H9 (cell line): Measurements from ENCODE around the gene SGIP1. TPM values are rescaled to one million over a fixed set of nuclear protein-coding genes. Genes with fewer than 3 reads are reported as not detected.
A peak's percentile ranks its signal among the peaks of the same experiment; 100 is the strongest.

Experiments used
- DNase-seq: peaks from one replicate; pipeline ENCODE4 v3.0.0-alpha.2; 2017
- H2AFZ ChIP-seq: one replicate; pipeline ENCODE4 v1.6.1; 2013; ENCODE audit warnings: mild to moderate bottlenecking, low read length, control low read depth, moderate library complexity
- H2AK5ac ChIP-seq: 2 replicates; pipeline ENCODE4 v1.6.1; 2013; ENCODE audit warnings: low read length, control low read depth, mixed read lengths; ENCODE audit not compliant: insufficient read length
- H2BK120ac ChIP-seq: one replicate; pipeline ENCODE4 v1.6.1; 2013; ENCODE audit warnings: low read depth, mild to moderate bottlenecking, low read length, control low read depth, inconsistent platforms; ENCODE audit not compliant: poor library complexity, severe bottlenecking
- H2BK12ac ChIP-seq: 2 replicates; pipeline ENCODE4 v1.6.1; 2013; ENCODE audit warnings: low read length, control low read depth, mixed read lengths, low read depth; ENCODE audit not compliant: insufficient read length
- H2BK15ac ChIP-seq: 2 replicates; pipeline ENCODE4 v1.6.1; 2013; ENCODE audit warnings: low read depth, low read length, control low read depth
- H2BK20ac ChIP-seq: one replicate; pipeline ENCODE4 v1.6.1; 2013; ENCODE audit warnings: low read depth, mild to moderate bottlenecking, low read length, control low read depth, inconsistent platforms; ENCODE audit not compliant: poor library complexity, severe bottlenecking
- H2BK5ac ChIP-seq: 2 replicates; pipeline ENCODE4 v1.6.1; 2013; ENCODE audit warnings: low read length, control low read depth, mixed read lengths; ENCODE audit not compliant: insufficient read length
- H3K14ac ChIP-seq: 2 replicates; pipeline ENCODE4 v1.6.1; 2013; ENCODE audit warnings: low read length, control low read depth; ENCODE audit not compliant: insufficient read depth
- H3K18ac ChIP-seq: 2 replicates; pipeline ENCODE4 v1.6.1; 2013; ENCODE audit warnings: low read depth, mild to moderate bottlenecking, mixed read lengths, low read length, control low read depth; ENCODE audit not compliant: insufficient read length
- H3K23ac ChIP-seq: 2 replicates; pipeline ENCODE4 v1.6.1; 2013; ENCODE audit warnings: low read length, control low read depth, mixed read lengths, low read depth; ENCODE audit not compliant: insufficient read length
- H3K23me2 ChIP-seq: 2 replicates; pipeline ENCODE4 v1.6.1; 2013; ENCODE audit warnings: low read depth, mild to moderate bottlenecking, mixed read lengths, low read length, control low read depth; ENCODE audit not compliant: insufficient read length, poor library complexity, severe bottlenecking
- H3K27ac ChIP-seq: 2 replicates; pipeline ENCODE4 v1.5.1; 2013; ENCODE audit warnings: low read length, control low read depth, mixed read lengths, low read depth; ENCODE audit not compliant: insufficient read length
- H3K27me3 ChIP-seq: 2 replicates; pipeline ENCODE4 v1.6.1; 2013; ENCODE audit warnings: low read length, control low read depth, inconsistent platforms; ENCODE audit not compliant: insufficient read depth
- H3K4ac ChIP-seq: 2 replicates; pipeline ENCODE4 v1.6.1; 2013; ENCODE audit warnings: low read depth, mild to moderate bottlenecking, control low read depth, inconsistent platforms, low read length, moderate library complexity
- H3K4me1 ChIP-seq: 2 replicates; pipeline ENCODE4 v1.6.1; 2013; ENCODE audit warnings: low read length, control low read depth, inconsistent platforms; ENCODE audit not compliant: insufficient read depth
- H3K4me2 ChIP-seq: 2 replicates; pipeline ENCODE4 v1.6.1; 2013; ENCODE audit warnings: low read length, control low read depth, mixed read lengths; ENCODE audit not compliant: insufficient read length, insufficient read depth
- H3K56ac ChIP-seq: 2 replicates; pipeline ENCODE4 v1.6.1; 2013; ENCODE audit warnings: low read depth, mild to moderate bottlenecking, mixed read lengths, low read length, control low read depth; ENCODE audit not compliant: insufficient read length
- H3K79me1 ChIP-seq: 2 replicates; pipeline ENCODE4 v1.6.1; 2013; ENCODE audit warnings: low read depth, mild to moderate bottlenecking, moderate library complexity, low read length, control low read depth, inconsistent platforms; ENCODE audit not compliant: insufficient read depth, poor library complexity, severe bottlenecking
- H3K79me2 ChIP-seq: 2 replicates; pipeline ENCODE4 v1.6.1; 2013; ENCODE audit warnings: low read length, control low read depth, inconsistent platforms; ENCODE audit not compliant: insufficient read depth
- H3K9ac ChIP-seq: 2 replicates; pipeline ENCODE4 v1.6.1; 2013; ENCODE audit warnings: low read length, control low read depth, mixed read lengths; ENCODE audit not compliant: insufficient read length; ENCODE audit errors: extremely low read depth
- H3K9me3 ChIP-seq: one replicate; pipeline ENCODE4 v1.6.1; 2013; ENCODE audit warnings: low read depth, low read length, inconsistent platforms; ENCODE audit not compliant: control insufficient read depth
- H3T11ph ChIP-seq: one replicate; pipeline ENCODE4 v1.6.1; 2013; ENCODE audit warnings: mild to moderate bottlenecking, low read length, control low read depth, inconsistent platforms
- H4K20me1 ChIP-seq: one replicate; pipeline ENCODE4 v1.6.1; 2013; ENCODE audit not compliant: control insufficient read depth, insufficient read length, insufficient read depth
- H4K5ac ChIP-seq: 2 replicates; pipeline ENCODE4 v1.6.1; 2013; ENCODE audit warnings: low read depth, mild to moderate bottlenecking, mixed read lengths, low read length, control low read depth; ENCODE audit not compliant: insufficient read length
- H4K8ac ChIP-seq: replicated peaks from 2 replicates; pipeline ENCODE4 v1.6.1; 2013; ENCODE audit warnings: low read length, control low read depth, mixed read lengths, low read depth; ENCODE audit not compliant: insufficient read length
- H4K91ac ChIP-seq: 2 replicates; pipeline ENCODE4 v1.6.1; 2013; ENCODE audit warnings: low read depth, mild to moderate bottlenecking, moderate library complexity, mixed read lengths, low read length, control low read depth; ENCODE audit not compliant: insufficient read length
- H3K27ac Mint-ChIP-seq, 3 experiments: 2 replicates in 2 of 3; 3 replicates in 1 of 3; pipeline ENCODE4 v1.8.0; 2020 to 2021; ENCODE audit warnings: mixed read lengths in 3 of 3, mild to moderate bottlenecking in 1 of 3, moderate library complexity in 1 of 3
- H3K27me3 Mint-ChIP-seq: 2 replicates; pipeline ENCODE4 v1.8.0; 2021; ENCODE audit warnings: low read depth, mild to moderate bottlenecking, moderate library complexity, mixed read lengths
- H3K36me3 Mint-ChIP-seq, 3 experiments: 2 replicates in 2 of 3; 3 replicates in 1 of 3; pipeline ENCODE4 v1.8.0; 2020 to 2021; ENCODE audit warnings: low read depth in 3 of 3, mixed read lengths in 3 of 3; ENCODE audit not compliant: insufficient read depth in 1 of 3
- H3K4me1 Mint-ChIP-seq, 2 experiments: 2 replicates each; pipeline ENCODE4 v1.8.0; 2020; ENCODE audit warnings: mixed read lengths in 2 of 2
- H3K4me3 Mint-ChIP-seq, 2 experiments: 2 replicates in 1 of 2; 3 replicates in 1 of 2; pipeline ENCODE4 v1.8.0; 2020 to 2021; ENCODE audit warnings: mild to moderate bottlenecking in 2 of 2, mixed read lengths in 2 of 2, moderate library complexity in 1 of 2
- H3K9me3 Mint-ChIP-seq, 2 experiments: 2 replicates in 1 of 2; 3 replicates in 1 of 2; pipeline ENCODE4 v1.8.0; 2020; ENCODE audit warnings: mild to moderate bottlenecking in 2 of 2, mixed read lengths in 2 of 2, moderate library complexity in 1 of 2
- CTCF ChIP-seq: fragments of 200-600 bp; sonication (generic); conservative IDR thresholded peaks from 3 replicates; pipeline ENCODE4 v1.8.0; 2021; ENCODE audit warnings: antibody characterized with exemption, mild to moderate bottlenecking
- WGBS: extraction: QIAGEN DNeasy Blood & Tissue Kit; methylation state at CpG from one replicate; pipeline ENCODE4 v1.1.7; 2013; ENCODE audit warnings: missing lambda C conversion rate, low lambda C conversion rate, mixed read lengths; ENCODE audit not compliant: insufficient read length; ENCODE audit errors: extremely low coverage; 5-methylcytosine and 5-hydroxymethylcytosine counted together
- total RNA-seq: library from RNA; stranded (reverse); gene quantifications from 2 replicates; pipeline ENCODE4 v1.2.1, GENCODE V29; 2021

Gene SGIP1
- total RNA-seq, 1 experiment from 2014 or later: 1.5 TPM

- no peak overlapping the region for H2BK12ac ChIP-seq
- no peak for TF ChIP-seq CTCF
- no peak overlapping the region for H3K23ac ChIP-seq
- no peak overlapping the region for H3K4me3 Mint-ChIP-seq
- H3K14ac ChIP-seq: no peak overlapping the region
- no peak overlapping the region for H4K91ac ChIP-seq
- no peak overlapping the region for H4K8ac ChIP-seq
- H4K20me1 ChIP-seq: no peaks in the 10 kb centered on the region
- H3K27me3 Mint-ChIP-seq: peaks cover 9% of the 10 kb centered on the region; the same call in 1 of the 2 replicates
- no peak overlapping the region for H3K18ac ChIP-seq
- no peak overlapping the region for H3K27ac ChIP-seq
- peaks cover 5% of the 10 kb centered on the region for H3K4me1 ChIP-seq
- no peak overlapping the region for H2BK15ac ChIP-seq
- H3K36me3 Mint-ChIP-seq: no peaks in the 10 kb centered on the region
- H3T11ph ChIP-seq: no peak overlapping the region
- peak overlapping the region in 2 of 3 experiments; percentile 2 to 45; a peak in 3 of 7 replicates for H3K27ac Mint-ChIP-seq
- no peak overlapping the region for H4K5ac ChIP-seq
- no CpG with 5 or more reads among the region's 1 CpG for WGBS
- H3K9me3 Mint-ChIP-seq: no peaks in the 10 kb centered on the region
- no peak overlapping the region for H2BK5ac ChIP-seq
- no peaks in the 10 kb centered on the region for H3K79me2 ChIP-seq
- H3K27me3 ChIP-seq: no peaks in the 10 kb centered on the region
- no peaks in the 10 kb centered on the region for H3K9me3 ChIP-seq
- no peak overlapping the region for H2AK5ac ChIP-seq
- no peak overlapping the region for H3K56ac ChIP-seq
- DNase-seq: no peak
- H3K79me1 ChIP-seq: no peaks in the 10 kb centered on the region
- no peak overlapping the region for H2BK20ac ChIP-seq
- H2BK120ac ChIP-seq: no peak overlapping the region
- H2AFZ ChIP-seq: no peak overlapping the region
- H3K23me2 ChIP-seq: no peaks in the 10 kb centered on the region
- H3K4me1 Mint-ChIP-seq: peaks cover 10 to 19% of the 10 kb centered on the region in 2 experiments
- H3K9ac ChIP-seq: no peak overlapping the region
- no peak overlapping the region for H3K4me2 ChIP-seq
- H3K4ac ChIP-seq: no peak overlapping the region
Measured at GRCh38 chr1:66539491-66539890, 5.5 kb downstream of the SGIP1 start.
